Activated CD8-positive, alpha-beta memory T cell treated with anti-CD3 and anti-CD28 coated beads for 1 hour (primary cell): ENCODE results near the gene OSBPL6.
"Not testable (repeated sequence)": the region's sequence is repeated elsewhere in the genome, so short reads cannot be mapped to it uniquely, and the experiment has no call there.

Experiments
- DNase-seq, 2 donors: peaks; one replicate each; pipeline ENCODE4 v3.0.0-alpha.2; 2020; ENCODE audit warnings: low read depth in 1 of 2; ENCODE audit errors: extremely low read depth in 1 of 2

Gene OSBPL6

GRCh38 chr2:178193823-178194599 lies at the start of gene OSBPL6:
TSS of gene OSBPL6 (plus strand) at chr2:178194512. CDS start at chr2:178306185, 111,673 bp downstream.
- peak in 1 of 2 donors; percentile 11 for DNase-seq

GRCh38 chr2:178152033-178152432 lies 42.3 kb upstream of the OSBPL6 start:
- no peak for DNase-seq

DNA sequence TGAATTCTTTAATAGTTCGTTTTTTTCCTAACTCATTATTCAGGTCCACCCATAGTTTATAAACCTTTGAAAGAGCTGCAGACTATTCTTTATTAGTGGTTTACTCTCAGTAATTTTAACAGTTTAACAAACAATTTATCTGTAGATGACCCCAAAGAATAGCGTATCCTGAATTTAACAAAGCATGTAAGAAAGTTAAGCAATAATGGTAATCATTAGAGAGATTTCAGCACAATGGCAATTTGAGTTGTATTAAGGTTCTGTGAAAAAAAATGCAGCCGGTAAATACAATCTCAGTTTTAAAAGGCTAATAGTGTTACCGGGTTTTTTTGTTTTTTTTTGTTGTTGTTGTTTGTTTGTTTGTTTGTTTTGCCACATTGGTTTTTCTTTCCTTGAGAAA lies 41.8 kb upstream of the OSBPL6 start:
- no peak for DNase-seq

DNA sequence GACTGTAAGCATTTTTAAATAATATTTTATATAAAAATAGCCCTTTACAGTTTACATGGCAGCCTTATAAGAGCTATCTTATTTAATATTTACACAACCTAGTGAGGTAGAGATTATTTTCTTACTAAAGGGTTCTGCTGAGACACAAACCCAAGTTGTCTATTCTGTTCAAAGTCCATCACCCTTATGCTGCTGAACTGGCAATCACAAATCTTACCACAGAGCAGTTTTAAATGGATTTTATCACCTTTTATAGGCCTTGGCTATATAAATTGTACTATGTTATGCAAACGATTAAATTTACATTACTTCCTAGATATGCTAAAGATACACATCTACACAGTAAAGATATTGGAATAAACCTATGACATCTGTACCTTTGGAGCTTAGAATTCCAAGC lies 41.3 kb upstream of the OSBPL6 start:
- no peak for DNase-seq

DNA sequence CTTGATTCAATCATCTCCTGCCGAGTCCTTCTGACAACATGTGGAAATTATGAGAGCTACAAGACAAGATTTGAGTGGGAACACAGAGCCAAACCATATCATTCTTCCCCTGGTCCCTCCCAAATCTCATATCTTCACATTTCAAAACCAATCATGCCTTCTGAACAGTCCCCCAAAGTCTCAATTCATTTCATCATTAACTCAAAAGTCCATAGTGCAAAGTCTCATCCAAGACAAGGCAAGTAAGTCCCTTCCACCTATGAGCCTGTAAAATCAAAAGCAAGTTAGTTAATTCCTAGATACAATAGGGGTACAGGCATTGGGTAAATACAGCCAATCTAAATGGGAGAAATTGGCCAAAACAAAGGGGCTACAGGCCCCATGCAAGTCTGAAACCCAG lies 40.4 kb upstream of the OSBPL6 start:
- DNase-seq: not testable (repeated sequence)

GRCh38 chr2:178155524-178155923 lies 38.8 kb upstream of the OSBPL6 start:
- DNase-seq: no peak

DNA sequence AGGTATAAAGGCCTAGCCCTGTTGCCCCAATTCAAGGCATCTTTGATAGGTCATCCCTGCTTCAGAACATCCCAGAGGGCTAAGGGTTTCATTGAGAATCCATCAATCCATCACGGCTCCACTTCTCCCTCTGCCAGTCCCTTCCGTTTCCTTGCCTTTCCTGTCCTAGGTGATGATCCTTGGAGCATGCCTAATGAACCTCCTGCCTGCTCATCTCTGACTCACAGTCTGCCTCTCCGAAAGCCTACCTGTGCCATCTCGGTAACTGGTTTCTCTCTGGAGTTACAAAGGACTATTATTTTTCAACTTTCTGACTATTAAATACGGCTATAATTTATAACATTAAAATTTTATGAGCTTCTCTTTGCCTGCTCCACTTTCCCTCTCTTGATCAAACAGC lies 36.7 kb upstream of the OSBPL6 start:
- DNase-seq: no peak

GRCh38 chr2:178159966-178160365 lies 34.3 kb upstream of the OSBPL6 start:
- DNase-seq: no peak

GRCh38 chr2:178160601-178161000 lies 33.7 kb upstream of the OSBPL6 start:
- no peak for DNase-seq

DNA sequence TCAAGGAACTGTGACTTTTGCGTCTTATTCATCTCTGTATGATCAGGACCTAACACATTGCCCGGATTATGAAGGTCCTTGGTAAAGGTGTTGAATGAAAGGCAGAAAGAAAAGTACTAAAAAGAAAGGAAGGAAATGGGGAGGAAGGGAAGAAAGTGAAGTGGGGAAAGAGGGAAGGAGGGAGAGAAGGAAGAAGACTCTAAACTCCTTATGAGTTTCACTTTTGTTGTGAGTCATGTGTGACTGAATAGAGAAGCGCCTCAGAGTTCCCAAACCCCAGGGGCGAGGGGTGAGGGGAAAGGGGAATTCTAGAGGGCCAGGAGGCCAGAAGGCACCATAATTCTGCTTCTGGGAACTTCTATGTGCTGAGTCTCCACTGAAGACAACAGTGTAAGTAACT lies 30.9 kb upstream of the OSBPL6 start:
- no peak for DNase-seq

- no peak for DNase-seq
These were observed 30.4 kb upstream of the OSBPL6 start for GRCh38 chr2:178163911-178164310.

DNA sequence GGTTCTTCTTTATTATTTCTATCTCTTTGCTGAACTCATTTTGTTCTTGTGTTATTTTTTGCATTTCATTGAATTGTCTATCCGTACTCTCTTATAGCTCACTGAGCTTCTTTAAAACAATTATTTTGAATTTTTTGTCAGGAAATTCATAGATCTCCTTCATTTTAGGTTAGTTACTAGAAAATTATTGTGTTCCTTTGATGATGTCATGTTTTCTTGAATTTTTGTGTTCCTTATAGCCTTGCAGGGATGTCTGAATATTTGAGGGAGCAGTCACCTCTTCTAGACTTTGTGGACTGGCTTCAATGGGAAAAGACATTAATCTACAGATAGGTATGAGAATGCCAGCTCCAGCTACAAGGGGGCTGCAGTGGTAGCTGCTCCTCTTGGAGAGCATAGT lies 20.7 kb upstream of the OSBPL6 start:
- DNase-seq: no peak

DNA sequence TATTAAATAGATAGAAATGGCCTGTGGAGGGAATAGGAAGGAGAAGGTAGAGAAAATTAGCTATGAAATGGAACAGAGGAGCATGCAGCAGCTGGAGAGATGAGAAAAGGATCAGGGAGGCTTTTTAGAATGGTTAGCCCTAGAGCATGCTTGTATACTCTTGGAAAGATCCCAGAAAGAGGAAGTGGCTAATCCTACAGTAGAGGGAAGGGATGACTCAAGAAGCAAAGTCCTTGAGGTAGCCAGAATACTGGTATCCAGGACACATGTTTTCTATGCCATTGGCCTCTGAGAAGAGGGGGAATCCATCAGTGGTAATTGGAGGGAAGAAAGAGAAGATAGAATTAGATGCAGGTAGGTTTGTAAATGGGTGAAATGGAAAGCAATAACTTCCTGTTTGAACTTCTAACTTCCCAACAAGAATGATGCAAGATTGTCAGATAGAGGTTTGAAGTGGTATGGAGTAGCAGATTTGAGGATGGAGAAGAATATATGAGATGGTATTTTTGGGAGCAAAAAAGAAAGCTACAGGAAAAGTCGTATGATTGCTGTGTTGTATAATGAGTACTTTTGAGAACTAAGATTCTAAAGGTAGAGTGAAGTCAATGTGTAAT lies 17.1 kb upstream of the OSBPL6 start:
- DNase-seq: no peak

DNA sequence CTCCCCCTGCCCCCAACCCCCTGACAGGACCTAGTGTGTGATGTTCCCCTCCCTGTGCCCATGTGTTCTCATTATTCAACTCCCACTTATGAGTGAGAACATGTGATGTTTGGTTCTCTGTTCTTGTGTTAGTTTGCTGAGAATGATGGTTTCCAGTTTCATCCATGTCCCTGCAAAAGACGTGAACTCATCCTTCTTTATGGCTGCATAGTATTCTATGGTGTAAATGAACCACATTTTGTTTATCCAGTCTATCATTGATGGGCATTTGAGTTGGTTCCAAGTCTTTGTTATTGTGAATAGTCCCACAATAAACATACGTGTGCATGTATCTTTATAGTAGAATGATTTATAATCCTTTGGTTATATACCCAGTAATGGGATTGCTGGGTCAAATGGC lies 13.7 kb upstream of the OSBPL6 start:
- not testable (repeated sequence) for DNase-seq

GRCh38 chr2:178187861-178188260 lies 6.5 kb upstream of the OSBPL6 start:
- DNase-seq: no peak

- no peak for DNase-seq
These were observed 5.8 kb upstream of the OSBPL6 start for GRCh38 chr2:178188466-178188865.

DNA sequence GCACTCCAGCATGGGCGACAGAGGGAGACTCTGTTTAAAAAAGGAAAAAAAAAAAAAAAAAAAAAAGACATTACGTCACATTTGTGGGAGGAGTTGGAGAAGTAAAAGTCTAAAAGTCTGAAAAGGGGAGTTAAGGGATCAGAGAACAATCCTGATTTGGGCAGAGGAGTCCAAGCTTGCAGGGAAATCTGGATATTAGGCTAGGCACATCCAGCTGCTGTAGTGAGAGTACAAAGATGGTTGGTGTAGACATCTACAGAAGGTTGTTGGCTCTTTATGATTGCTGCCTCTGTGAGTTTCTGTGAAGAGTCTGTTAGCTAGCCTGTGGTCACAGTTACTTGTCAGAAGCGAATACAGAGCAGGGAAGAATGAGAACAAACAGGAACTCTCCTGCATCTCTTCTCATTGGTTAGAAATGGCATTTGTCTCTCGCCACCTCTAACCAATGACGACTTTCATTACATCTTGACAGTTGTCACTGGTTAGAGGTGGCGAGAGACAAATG lies 3.3 kb upstream of the OSBPL6 start:
- no peak for DNase-seq

- no peak for DNase-seq
These were observed 2.8 kb upstream of the OSBPL6 start for GRCh38 chr2:178191511-178191910.

DNA sequence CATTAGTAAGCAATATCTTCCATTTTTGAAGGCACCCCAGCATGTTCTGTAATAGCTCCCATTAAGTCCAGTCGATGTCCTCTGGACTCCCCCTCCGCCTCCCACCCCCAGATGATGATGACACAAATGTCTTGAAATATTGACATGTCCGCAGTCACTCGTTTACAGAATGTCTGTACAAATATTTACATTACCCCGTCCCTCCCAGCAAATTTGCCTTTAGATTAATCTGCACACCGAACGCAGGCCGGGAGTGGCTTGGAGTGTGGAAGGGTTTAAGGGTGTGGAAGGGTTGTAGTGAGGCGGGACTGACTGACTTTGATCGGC lies 853 bp upstream of the OSBPL6 start:
- no peak for DNase-seq

DNA sequence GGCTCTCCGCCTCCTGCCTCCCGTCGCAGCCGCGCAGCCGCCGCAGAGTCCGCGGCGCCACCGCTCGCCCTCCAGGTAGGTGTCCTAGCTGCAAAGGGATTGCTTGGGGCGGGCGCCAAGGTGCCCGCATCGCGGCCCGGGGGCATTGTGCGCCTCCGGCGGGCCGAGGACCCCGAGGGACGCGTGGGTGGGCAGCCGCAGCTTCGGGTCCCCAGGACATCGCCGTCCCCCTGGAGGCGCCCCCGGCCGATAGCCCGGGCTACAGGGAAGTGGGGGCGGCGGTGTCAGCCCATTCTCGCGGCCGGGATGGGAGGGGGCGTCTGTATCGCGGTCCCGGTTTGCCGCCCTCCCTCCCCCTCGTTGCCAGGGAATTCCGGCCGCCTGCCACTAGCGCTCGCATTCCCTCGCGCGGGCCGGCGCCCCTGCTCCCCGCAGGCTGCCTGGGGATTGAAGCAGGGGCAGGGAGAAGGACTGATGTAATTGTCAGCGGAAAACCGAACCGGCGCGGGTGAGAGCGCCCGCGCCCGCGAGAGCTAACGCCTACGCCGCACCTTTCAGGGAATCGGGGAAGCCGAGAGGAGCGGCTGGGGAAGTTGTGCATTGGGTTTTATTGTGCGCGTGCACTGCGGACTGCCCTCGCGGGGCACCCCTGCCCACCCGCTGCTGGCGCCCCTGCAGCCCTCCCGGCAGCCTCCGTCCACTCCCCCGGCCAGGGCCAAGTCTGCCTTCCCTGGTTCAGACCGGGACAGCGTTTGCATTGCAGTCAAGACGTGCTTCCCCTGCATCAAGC lies 483 bp downstream of the OSBPL6 start:
- DNase-seq: no peak

DNA sequence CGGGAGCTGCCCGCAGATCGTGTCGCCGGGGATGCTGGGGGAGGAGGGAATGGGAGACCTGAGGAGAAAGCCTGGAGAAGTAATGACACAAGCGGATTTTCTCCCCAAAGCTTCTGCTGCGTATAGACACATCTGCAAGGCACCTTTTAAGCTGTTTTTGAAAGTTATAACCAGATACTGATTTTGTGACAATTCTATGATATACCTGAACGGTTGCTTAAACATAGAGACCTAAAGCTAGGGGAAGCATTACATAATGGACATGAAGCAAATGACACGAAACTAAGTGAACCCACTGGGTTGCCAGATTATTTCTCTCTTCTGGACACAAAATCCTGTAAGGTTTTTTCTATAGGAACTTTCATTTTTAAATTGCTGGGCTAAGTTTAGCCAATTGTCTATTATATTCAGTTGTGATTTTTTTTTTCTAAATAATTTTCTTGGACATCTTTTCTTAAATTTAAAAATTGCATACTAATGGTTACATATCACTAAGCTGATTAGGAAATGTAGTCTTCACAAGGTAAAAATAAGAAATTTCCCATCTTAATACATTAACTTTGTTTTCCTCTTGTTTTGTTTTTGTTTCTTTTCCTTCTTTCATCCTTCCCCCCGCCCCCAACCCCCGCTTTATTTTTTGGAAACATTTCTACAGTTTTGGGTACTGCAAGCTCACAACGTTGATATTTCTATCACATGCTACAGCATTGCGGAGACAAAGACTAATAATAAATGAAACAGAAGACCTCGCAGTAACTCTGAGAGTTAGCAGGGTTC lies 1.3 kb downstream of the OSBPL6 start:
- DNase-seq: no peak
